Esophagus squamous epithelium (tissue), 5 donors: ENCODE data around the gene CHTF8. TPM values are rescaled to one million over a fixed set of nuclear protein-coding genes. Genes with fewer than 3 reads are reported as not detected.

ENCODE experiments used
- DNase-seq: peaks from one replicate; lab custom pipeline; 2025; lab: John Stamatoyannopoulos, UW
- H3K27ac ChIP-seq, 4 donors: fragments of 200-600 bp; sonication (generic); one replicate each; pipeline ENCODE4 v1.5.1; 2016 to 2019; ENCODE audit warnings: mild to moderate bottlenecking in 1 of 4
- H3K27me3 ChIP-seq, 4 donors: fragments of 200-600 bp; sonication (generic); 1 replicate in 3 of 4; 2 replicates in 1 of 4; pipeline versions ENCODE4 v1.5.1 to v1.6.0; 2017 to 2021; ENCODE audit warnings: antibody characterized with exemption in 1 of 4
- H3K36me3 ChIP-seq, 3 donors: fragments of 200-600 bp; sonication (generic); one replicate each; pipeline ENCODE4 v1.5.1; 2016 to 2019
- H3K4me1 ChIP-seq, 3 donors: fragments of 200-600 bp; sonication (generic); one replicate each; pipeline ENCODE4 v1.5.1; 2017 to 2019
- H3K4me3 ChIP-seq, 4 donors: fragments of 200-600 bp; sonication (generic); 1 replicate in 3 of 4; 2 replicates in 1 of 4; pipeline ENCODE4 v1.5.1; 2016 to 2019; ENCODE audit warnings: mild to moderate bottlenecking in 2 of 4, moderate library complexity in 1 of 4
- H3K9me3 ChIP-seq, 3 donors: fragments of 200-600 bp; sonication (generic); one replicate each; pipeline ENCODE4 v1.5.1; 2016 to 2019
- POLR2A ChIP-seq, 4 donors: fragments of 450-650 bp; IDR thresholded peaks; one replicate each; pipeline ENCODE4 v1.6.1; 2017; ENCODE audit warnings: antibody characterized with exemption in 4 of 4, mild to moderate bottlenecking in 4 of 4, moderate library complexity in 3 of 4
- WGBS, 2 donors: methylation state at CpG; one replicate each; pipeline ENCODE4 v1.1.5; 2018; 5-methylcytosine and 5-hydroxymethylcytosine counted together
- intact Hi-C: fragments of 100-400 bp; cut with DNase I; formaldehyde crosslinking; loops from one replicate; pipeline ENCODE4 v1.15.0; 2022
- total RNA-seq, 4 donors: library from RNA; depleted of rRNA; stranded (reverse); fragments of >200 nt; gene quantifications; one replicate each; pipeline ENCODE4 v1.1.0, GENCODE V29; 2016
- TF ChIP-seq, protein P1 (sequence below), 6 experiments: fragments of 450-650 bp in 4 of 6; fragments of 200-600 bp in 2 of 6; sonication (generic) in 2 of 6; IDR thresholded peaks; one replicate each; pipeline ENCODE4 v1.5.1; 2016 to 2019; ENCODE audit warnings: antibody characterized with exemption in 6 of 6, mild to moderate bottlenecking in 4 of 6, moderate library complexity in 4 of 6
- donor health status: DM: yes; HTN: yes; CAD: no.

Gene CHTF8
- total RNA-seq, 4 donors from 2014 or later, result 51.2 to 83.4 (median 63.4) TPM

DNA sequence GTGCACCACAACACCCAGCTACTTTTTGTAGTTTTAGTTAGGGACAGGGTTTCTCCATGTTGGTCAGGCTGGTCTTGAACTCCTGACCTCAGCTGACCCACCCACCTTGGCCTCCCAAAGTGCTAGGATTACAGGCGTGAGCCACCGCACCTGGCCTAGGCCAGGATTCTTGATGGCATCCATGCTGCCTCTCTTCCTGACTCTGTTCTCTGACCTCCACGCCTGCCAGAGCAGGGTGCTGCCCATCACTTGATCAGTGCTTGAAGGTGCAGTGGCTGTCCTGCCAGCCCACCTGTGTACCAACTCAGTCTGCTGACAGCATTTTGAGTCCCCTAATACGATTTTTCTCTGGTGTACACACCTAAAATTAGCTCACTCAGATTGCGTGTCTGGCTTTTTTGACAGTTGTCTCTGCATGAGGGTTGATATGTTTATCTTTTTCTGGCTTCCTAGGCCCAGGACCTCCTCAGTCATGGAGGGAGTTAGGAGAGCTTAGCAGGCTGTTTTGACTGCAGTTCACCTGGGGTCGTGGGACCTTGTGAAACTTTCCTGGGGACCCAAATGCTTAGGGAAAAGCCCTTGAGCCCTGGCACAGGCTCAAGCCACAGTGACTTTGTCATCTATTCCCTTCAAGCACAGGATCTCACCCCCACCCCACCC is 21.0 kb downstream of the CHTF8 start:
- H3K27ac ChIP-seq, result peak overlapping the region in 2 of 4 donors; percentile 19 to 21
- peaks cover 22 to 66% (median 48%) of the 10 kb centered on the region in 3 donors for H3K4me1 ChIP-seq
- peaks cover 17 to 73% (median 27%) of the 10 kb centered on the region in 3 donors for H3K36me3 ChIP-seq
- intact Hi-C loops, result loop anchor here (10.0 kb wide), 1 partner anchor 587 kb away; no protein-coding TSS in a partner anchor
- WGBS, 2 donors, result 71 to 78% methylated on average over 5 to 6 of the region's 6 CpGs
- no peak overlapping the region for H3K4me3 ChIP-seq
- TF ChIP-seq, protein P1, sequence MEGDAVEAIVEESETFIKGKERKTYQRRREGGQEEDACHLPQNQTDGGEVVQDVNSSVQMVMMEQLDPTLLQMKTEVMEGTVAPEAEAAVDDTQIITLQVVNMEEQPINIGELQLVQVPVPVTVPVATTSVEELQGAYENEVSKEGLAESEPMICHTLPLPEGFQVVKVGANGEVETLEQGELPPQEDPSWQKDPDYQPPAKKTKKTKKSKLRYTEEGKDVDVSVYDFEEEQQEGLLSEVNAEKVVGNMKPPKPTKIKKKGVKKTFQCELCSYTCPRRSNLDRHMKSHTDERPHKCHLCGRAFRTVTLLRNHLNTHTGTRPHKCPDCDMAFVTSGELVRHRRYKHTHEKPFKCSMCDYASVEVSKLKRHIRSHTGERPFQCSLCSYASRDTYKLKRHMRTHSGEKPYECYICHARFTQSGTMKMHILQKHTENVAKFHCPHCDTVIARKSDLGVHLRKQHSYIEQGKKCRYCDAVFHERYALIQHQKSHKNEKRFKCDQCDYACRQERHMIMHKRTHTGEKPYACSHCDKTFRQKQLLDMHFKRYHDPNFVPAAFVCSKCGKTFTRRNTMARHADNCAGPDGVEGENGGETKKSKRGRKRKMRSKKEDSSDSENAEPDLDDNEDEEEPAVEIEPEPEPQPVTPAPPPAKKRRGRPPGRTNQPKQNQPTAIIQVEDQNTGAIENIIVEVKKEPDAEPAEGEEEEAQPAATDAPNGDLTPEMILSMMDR (IDR thresholded peaks at IDR 0.05), result no peak
- TF ChIP-seq POLR2A (IDR thresholded peaks at IDR 0.05), result no peak
- H3K9me3 ChIP-seq, result no peaks in the 10 kb centered on the region
- no peak for DNase-seq
- peaks cover 0 to 21% (median 0%) of the 10 kb centered on the region in 4 donors for H3K27me3 ChIP-seq

DNA sequence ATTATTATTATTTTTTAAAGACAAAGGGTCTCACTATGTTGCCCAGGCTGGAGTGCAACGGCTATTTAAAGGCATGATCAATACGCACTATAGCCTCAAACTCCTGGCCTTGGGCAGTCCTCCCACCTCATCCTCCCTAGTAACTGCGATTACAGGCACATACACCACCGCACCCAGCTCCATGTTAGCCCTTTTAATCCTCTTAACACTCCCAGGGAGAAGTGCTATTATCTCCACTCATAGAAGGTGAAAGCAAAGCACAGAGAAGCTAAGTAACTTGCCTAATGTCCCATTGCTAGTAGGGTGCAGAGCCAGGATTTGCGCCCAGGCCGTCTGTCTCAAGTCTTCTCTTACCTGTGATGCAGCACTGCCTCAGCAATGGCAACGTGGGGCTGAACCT is 22.0 kb downstream of the CHTF8 start:
- 57 to 78% methylated on average over 6 to 7 of the region's 7 CpGs for WGBS, 2 donors
- no peak overlapping the region for H3K4me3 ChIP-seq
- intact Hi-C loops, result loop anchor here (10.0 kb wide), 1 partner anchor 586 kb away; no protein-coding TSS in a partner anchor
- TF ChIP-seq POLR2A (IDR thresholded peaks at IDR 0.05), result no peak
- TF ChIP-seq, protein P1 (IDR thresholded peaks at IDR 0.05), result no peak
- no peak for DNase-seq
- H3K27me3 ChIP-seq, result peaks cover 0 to 22% (median 0%) of the 10 kb centered on the region in 4 donors
- H3K36me3 ChIP-seq, result peaks cover 17 to 63% (median 27%) of the 10 kb centered on the region in 3 donors
- peaks cover 23 to 71% (median 52%) of the 10 kb centered on the region in 3 donors for H3K4me1 ChIP-seq
- H3K27ac ChIP-seq, result no peak overlapping the region
- H3K9me3 ChIP-seq, result no peaks in the 10 kb centered on the region

DNA sequence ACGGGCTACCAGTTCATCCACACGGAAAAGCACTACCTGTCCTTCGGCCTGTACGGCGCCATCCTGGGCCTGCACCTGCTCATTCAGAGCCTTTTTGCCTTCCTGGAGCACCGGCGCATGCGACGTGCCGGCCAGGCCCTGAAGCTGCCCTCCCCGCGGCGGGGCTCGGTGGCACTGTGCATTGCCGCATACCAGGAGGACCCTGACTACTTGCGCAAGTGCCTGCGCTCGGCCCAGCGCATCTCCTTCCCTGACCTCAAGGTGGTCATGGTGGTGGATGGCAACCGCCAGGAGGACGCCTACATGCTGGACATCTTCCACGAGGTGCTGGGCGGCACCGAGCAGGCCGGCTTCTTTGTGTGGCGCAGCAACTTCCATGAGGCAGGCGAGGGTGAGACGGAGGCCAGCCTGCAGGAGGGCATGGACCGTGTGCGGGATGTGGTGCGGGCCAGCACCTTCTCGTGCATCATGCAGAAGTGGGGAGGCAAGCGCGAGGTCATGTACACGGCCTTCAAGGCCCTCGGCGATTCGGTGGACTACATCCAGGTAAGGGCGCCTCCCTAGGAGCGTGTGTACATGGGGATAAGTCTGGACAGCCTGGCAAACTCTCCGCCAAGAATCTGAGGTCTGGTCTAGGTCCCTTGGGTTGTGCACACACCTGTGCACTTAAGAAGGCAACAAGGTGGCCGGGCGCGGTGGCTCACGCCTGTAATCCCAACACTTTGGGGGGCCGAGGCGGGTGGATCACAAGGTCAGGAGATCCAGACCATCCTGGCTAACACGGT is 22.7 kb downstream of the CHTF8 start:
- Histone ChIP-seq H3K36me3 (peaks cover 15 to 56% (median 20%) of the 10 kb centered on the region in 3 donors), H3K27me3 (peaks cover 0 to 22% (median 0%) of the 10 kb centered on the region in 4 donors), H3K4me1 (peaks cover 23 to 76% (median 55%) of the 10 kb centered on the region in 3 donors), H3K9me3 (no peaks in the 10 kb centered on the region), H3K27ac (no peak overlapping the region), H3K4me3 (peak overlapping the region in 1 of 4 donors; percentile 80)
- intact Hi-C loops, result loop anchor here (10.0 kb wide), 2 partner anchors 115 to 585 kb away; no protein-coding TSS in a partner anchor
- TF ChIP-seq, protein P1 (IDR thresholded peaks at IDR 0.05), result no peak
- TF ChIP-seq POLR2A (IDR thresholded peaks at IDR 0.05), result no peak
- no peak for DNase-seq
- 68 to 74% methylated on average over 14 to 41 of the region's 48 CpGs for WGBS, 2 donors

- intact Hi-C loops, result loop anchor here (10.0 kb wide), 1 partner anchor 114 kb away; no protein-coding TSS in a partner anchor
- Histone ChIP-seq H3K4me3 (peak overlapping the region in 1 of 4 donors; percentile 80), H3K4me1 (peaks cover 23 to 76% (median 55%) of the 10 kb centered on the region in 3 donors), H3K9me3 (no peaks in the 10 kb centered on the region), H3K27me3 (peaks cover 0 to 22% (median 0%) of the 10 kb centered on the region in 4 donors), H3K36me3 (peaks cover 7 to 48% (median 15%) of the 10 kb centered on the region in 3 donors), H3K27ac (no peak overlapping the region)
- 66 to 76% methylated on average over 4 of the region's 4 CpGs for WGBS, 2 donors
- no peak for DNase-seq
- no peak for TF ChIP-seq POLR2A (IDR thresholded peaks at IDR 0.05)
- TF ChIP-seq, protein P1 (IDR thresholded peaks at IDR 0.05), result no peak
Measured at GRCh38 chr16:69108905-69109252, 23.5 kb downstream of the CHTF8 start.
